Activated CD4-positive, alpha-beta T cell treated with anti-CD3 and anti-CD28 coated beads for 24 hours (primary cell): Measurements from ENCODE around the gene MAP2.

Experiments used
- DNase-seq, 2 donors: peaks; one replicate each; pipeline ENCODE4 v3.0.0-alpha.2; 2020; ENCODE audit warnings: low read depth in 2 of 2

The MAP2 gene

DNA sequence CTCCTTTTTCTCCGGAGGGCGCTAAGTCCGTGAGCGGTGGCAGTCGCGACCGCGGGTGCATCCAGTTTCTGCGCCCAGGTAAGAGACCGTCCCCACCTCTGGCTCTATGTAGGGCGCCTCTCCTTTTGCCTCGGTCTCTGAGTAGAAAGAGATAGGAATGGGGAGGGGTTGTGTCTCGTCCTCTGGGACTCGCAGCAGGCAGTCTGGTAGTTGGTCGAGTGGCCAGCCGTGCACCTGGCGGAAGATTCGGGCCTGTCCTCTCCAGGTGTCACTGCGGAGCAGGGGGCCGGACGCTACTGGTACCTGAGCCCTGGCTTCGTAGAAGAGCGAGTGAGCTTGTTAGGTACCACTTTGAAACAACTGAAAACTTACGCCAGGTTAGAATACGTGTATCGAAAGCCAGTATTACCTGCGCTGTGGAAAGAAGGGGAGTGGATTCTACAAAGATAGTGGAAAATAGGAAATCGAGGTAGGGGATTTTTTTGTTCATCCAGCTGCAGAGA, 403 bp downstream of the MAP2 start:
- no peak for DNase-seq

DNA sequence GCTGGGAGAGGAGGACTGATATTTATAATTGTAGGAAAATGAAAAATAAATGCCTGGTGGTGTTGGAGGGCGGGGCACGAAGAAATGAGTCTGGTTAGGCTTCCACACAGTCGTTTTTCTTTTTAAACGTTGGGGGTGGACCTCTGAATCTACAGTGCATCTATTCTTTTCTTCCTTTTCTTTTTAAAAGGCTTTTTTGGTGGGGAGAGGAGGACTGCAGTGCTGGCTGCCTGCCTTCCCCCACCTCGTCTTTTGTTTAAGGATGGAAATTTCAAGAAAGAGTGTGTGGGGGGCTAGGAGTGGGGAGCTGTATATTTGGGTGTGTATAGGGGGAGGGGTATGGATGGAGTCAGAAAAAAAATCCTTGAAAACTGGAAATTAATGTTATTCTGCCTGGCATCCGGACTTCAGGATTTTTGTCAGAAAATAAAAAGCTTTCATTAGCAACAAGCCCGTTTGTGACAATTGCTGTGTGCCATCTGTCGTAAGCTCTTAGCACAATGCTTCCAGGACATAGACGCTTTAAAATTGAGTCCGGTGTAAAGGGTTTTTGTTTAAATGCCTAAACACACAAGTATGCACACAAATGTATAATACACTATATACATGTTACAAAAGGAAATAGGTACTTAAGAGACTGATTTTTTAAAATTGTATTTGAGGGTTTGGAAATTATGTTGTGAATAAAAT, 1.1 kb downstream of the MAP2 start:
- DNase-seq: no peak

- no peak for DNase-seq
Observed at GRCh38 chr2:209425471-209426071, 1.7 kb downstream of the MAP2 start.

DNA sequence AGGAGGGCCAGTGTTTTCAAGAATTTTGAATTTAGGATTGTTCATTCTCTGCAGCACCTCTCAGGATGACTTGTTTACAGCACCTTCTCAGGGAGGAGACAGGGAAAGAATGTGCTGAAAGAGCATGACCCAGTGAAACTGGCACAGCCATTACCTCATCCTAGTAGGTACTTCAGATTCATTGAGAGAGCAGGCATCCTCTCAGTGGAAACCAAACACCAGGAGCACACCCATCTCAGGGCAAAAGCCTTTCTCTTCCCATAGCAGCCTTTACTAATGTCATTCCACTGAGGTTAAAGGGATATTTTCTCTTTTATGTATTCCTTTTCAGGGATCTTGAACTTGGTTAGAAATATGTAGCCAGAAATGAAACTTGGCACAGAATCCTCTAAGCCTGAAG, 2.6 kb downstream of the MAP2 start:
- no peak for DNase-seq

- no peak for DNase-seq
Observed at GRCh38 chr2:209431701-209432100, 7.9 kb downstream of the MAP2 start.

DNA sequence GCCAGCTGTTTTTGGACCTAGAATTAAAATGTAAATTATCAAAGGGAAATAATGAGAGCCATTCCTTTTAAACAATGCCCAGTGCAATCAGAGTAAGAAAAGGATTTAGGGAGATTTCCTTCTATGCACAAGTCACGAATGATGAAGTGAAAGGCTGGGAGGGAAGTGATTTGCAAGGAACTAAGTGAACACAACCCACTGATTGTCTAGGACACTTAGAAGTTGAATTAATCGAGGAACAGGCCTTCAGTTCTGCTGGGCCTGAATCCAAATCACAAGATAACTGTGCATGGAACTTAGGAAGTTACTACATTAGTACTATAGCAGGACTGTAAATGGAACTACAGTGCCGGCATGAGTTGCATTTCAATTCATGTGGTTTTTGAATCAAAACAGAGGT, 17.7 kb downstream of the MAP2 start:
- no peak for DNase-seq

GRCh38 chr2:209442939-209443338, 19.1 kb downstream of the MAP2 start:
- DNase-seq: no peak

GRCh38 chr2:209445485-209445884, 21.6 kb downstream of the MAP2 start:
- no peak for DNase-seq

DNA sequence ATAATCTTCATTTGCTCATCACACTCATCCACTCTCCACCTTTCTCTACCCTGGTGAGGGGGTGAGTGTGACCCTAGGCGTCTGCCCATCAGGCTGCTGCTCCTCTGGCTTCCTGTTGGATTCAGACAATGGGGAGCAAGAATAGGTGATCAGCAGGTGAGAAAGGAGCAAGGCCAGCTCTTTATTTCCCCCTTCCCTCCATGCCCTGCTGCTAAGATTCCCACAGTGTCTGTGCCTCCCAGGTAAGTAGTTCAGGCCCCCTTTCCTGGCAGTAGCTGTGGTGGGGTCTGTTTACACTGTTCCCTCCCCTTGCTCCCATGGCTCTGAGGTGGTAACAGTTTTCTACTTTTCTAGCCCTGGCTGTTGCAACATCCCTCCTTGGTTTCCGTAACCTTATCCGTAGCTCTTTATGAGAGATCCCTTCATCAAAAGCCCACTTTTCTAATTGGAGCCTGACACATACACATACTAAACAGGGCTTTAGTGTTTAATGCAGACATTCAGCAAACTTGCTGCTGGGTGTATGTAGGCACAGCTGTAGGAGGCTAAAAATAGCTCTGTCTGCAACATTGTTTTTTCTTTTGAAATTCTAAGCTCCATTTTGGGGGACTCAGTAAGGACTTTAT, 27.5 kb downstream of the MAP2 start:
- no peak for DNase-seq

DNA sequence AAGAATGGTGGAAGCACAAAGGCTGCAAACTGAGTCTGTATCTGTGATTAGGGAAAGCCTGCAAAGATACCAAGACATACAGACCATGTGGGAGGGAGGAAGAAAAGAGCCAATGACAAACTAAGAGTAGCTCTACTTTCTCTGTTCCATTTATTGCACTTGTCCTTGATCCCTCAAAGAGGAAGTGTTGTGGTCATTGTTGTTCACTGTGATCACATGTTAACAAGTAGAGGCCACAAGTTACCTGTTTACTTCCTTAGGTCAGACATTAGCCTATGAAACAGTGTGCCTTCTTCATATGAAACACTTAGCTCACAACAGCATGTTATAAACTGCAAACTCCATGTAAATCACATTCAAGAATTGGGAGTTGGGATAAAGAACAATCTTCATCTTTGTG, 32.6 kb downstream of the MAP2 start:
- no peak for DNase-seq

- DNase-seq: no peak
Observed at GRCh38 chr2:209458008-209458979, 34.4 kb downstream of the MAP2 start.

DNA sequence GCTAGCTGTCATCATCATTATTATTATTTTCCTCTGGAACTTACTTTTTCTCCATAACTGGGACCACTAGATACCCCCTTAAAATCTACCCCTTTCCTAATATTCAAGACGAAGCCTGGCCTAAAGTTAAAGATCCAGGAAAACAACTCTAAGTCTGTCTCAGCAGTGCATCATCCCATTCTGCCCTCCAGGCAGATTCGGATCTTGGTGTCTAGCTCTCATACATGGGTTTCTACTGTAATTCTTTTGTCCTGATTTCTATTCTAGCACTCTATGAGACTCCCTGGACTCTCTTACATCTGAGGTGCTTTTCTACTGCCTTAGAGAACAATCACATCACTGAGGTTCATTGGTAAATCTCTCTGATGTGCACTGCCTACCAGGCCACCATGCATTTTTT, 35.5 kb downstream of the MAP2 start:
- DNase-seq: no peak

DNA sequence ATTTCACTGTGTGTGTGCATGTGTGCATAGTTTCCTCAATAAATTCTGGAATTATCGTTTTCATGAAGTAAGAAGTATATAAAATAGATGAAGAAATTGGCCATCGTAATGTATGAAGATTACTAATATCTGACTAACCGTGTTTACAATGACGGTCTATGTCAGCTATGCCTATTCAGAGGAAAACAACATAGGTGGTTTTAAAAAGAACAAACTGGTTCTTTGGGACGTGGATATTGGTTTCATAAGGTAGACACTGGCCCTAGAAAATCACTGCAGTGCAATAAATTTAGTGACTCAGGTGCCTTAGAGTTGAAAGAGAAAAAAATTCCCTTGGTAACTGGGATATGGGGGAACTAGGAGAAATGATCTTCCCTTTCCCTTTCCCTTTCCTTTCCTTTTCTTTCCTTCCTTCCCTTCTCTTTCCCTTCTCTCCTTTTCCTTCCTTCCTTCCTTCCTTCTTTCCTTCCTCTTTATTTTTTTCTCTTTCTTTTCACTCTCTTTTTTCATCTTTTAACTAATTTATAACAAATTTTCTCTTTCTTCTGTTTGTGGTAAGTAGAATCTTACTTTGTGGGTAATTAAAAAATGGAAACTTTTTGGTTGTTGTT, 36.4 kb downstream of the MAP2 start:
- no peak for DNase-seq

DNA sequence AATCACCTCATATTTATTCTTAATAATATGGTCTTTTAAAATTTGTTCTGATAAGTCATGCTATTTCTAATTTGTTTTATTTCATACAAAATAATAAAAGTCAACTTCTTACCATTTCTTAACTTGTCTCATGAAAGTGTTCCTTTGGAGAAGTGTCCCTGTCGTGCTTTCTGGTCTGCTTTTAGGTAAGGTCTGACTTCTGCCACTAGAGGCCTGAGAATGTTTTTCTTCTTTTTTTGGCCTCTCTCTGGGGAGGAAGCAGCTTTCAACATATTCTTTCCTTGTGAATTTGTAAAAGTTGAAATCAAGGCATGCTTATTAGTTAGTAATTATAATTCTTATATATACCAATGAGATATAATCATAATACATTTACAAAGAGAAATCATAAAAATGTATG, 39.4 kb downstream of the MAP2 start:
- no peak for DNase-seq

GRCh38 chr2:209463835-209464234, 40.0 kb downstream of the MAP2 start:
- no peak for DNase-seq

- DNase-seq: no peak
Observed at GRCh38 chr2:209468846-209469245, 45.0 kb downstream of the MAP2 start.

GRCh38 chr2:209469481-209469880, 45.6 kb downstream of the MAP2 start:
- no peak for DNase-seq

DNA sequence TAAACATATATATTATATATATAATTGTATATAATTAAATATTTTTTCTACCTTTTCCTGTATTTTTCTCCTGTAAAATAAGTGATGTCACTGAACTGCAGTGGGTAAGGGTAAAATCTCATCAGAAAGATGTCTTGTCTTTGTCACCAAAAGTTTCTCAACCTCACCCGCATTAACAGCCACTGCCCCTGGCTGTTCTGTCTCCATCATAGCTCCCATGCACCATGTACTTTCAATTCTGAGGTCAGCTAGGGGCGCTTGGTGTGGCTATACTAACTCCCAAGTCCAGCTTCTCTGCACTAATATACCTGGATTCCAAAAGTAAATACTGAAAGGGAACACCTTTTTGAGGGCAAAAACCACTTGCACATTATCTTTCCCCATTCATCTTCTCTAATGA, 46.6 kb downstream of the MAP2 start:
- DNase-seq: no peak

DNA sequence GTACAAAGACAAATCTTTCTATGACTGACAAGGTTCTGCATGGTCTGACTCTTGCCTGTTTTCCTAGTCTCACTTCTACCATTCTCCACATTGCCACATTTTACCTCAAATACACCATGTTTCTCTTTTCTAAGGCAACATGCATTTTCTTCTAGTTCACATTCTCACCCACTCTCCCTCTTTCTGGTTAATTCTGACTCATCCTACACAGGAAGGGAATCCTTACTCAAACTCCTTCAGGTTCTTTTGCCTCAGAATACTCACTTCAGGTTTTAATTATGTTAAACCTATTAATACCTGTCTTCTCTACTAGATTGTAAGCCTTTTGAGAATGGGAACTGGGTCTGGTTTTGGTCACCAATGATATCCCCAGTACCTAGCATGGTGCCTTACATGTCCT, 47.2 kb downstream of the MAP2 start:
- DNase-seq: no peak

- no peak for DNase-seq
Observed at GRCh38 chr2:209472112-209472832, 48.4 kb downstream of the MAP2 start.

DNA sequence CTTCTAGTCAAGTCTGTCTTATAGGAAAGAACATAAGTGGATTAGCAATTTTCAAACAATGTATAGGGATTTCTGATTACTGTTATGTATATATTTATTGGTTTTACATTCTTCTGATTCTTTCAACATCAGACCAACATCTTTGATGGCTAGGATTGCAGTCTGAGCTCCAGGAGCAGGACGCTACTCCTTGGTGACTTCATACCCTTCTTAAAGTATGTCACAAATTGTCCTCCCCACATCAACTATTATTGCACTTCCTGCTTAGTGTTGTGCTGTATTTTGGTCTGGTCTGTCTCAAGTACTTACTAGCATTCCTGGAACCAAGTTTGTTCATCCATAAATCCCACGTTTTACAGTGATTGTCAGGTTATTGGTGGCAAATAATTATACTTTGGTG, 49.0 kb downstream of the MAP2 start:
- DNase-seq: no peak
